Measurements from ENCODE around the gene RHOBTB3.

Gene RHOBTB3

GRCh38 chr5:95800553-95800952 is 69.4 kb downstream of the RHOBTB3 start:
- H3K9ac ChIP-seq (ENCODE audit: low read depth, low read length, poor library complexity, severe bottlenecking), result no peak overlapping the region
- peaks cover 13% of the 10 kb centered on the region for H3K4me1 ChIP-seq (ENCODE audit: insufficient read depth, low read length, poor library complexity, severe bottlenecking)
- H3F3A ChIP-seq (ENCODE audit: low read depth), result 0 out of 2 replicates have a peak, but pooled peaks cover 3% of the 10 kb centered on the region
- H3K27me3 ChIP-seq (ENCODE audit: insufficient read depth, low read length, poor library complexity, severe bottlenecking), result no peaks in the 10 kb centered on the region
- TF ChIP-seq CTCF (conservative IDR thresholded peaks at IDR 0.05; ENCODE audit: low read length) (no peak), EZH2phosphoT487 (IDR thresholded peaks at IDR 0.05; ENCODE audit: borderline replicate concordance) (no peak)
- no peaks in the 10 kb centered on the region for H3K9me3 ChIP-seq (ENCODE audit: insufficient read depth, low read depth, low read length)
- H3K9me2 ChIP-seq (replicated peaks; ENCODE audit: low read depth, low read length), result no peaks in the 10 kb centered on the region
- no peaks in the 10 kb centered on the region for H3K79me2 ChIP-seq (ENCODE audit: insufficient read depth, low read length)
- H2AFZ ChIP-seq (ENCODE audit: low read length), result no peak overlapping the region
- peaks cover 9% of the 10 kb centered on the region; the same call in 1 of the 2 replicates for H3K36me3 ChIP-seq (ENCODE audit: insufficient read depth, low read length)
- no peak overlapping the region for H3K4me3 ChIP-seq (ENCODE audit: low read length, poor library complexity, severe bottlenecking)
- no peaks in the 10 kb centered on the region for H4K20me1 ChIP-seq (ENCODE audit: insufficient read depth, low read length, poor library complexity, severe bottlenecking)
- H3K4me2 ChIP-seq (ENCODE audit: low read depth, low read length, poor library complexity, severe bottlenecking), result no peak overlapping the region

GRCh38 chr5:95801532-95801931 is 70.4 kb downstream of the RHOBTB3 start:
- H3K36me3 ChIP-seq (ENCODE audit: insufficient read depth, low read length), result peaks cover under 1% of the 10 kb centered on the region; the same call in 1 of the 2 replicates
- TF ChIP-seq EZH2phosphoT487 (IDR thresholded peaks at IDR 0.05; ENCODE audit: borderline replicate concordance) (no peak), CTCF (conservative IDR thresholded peaks at IDR 0.05; ENCODE audit: low read length) (no peak)

DNA sequence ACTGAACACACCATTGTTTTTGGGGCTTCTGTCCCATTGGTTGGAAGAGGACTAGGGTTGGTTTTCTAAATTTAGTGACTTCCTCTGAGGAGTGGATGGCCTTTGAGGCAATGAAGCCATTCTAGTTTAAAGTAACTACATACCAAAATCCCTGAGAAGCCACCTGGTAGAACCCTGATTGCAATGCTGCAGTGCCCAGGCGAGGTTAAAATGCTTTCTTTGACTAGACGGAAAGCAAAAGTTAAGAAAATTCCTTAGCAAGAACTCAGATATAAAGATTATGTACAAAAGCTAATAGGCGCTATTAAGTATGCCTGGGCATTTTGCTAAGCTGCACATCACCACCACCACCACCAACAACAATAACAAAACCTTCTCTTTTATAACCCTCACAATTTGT is 70.8 kb downstream of the RHOBTB3 start:
- peaks cover 13% of the 10 kb centered on the region for H3K4me1 ChIP-seq (ENCODE audit: insufficient read depth, low read length, poor library complexity, severe bottlenecking)
- H4K20me1 ChIP-seq (ENCODE audit: insufficient read depth, low read length, poor library complexity, severe bottlenecking), result no peaks in the 10 kb centered on the region
- no peaks in the 10 kb centered on the region for H3F3A ChIP-seq (ENCODE audit: low read depth)
- no peak overlapping the region for H3K4me2 ChIP-seq (ENCODE audit: low read depth, low read length, poor library complexity, severe bottlenecking)
- no peaks in the 10 kb centered on the region for H3K9me2 ChIP-seq (replicated peaks; ENCODE audit: low read depth, low read length)
- H3K9ac ChIP-seq (ENCODE audit: low read depth, low read length, poor library complexity, severe bottlenecking), result no peak overlapping the region
- no peak overlapping the region for H2AFZ ChIP-seq (ENCODE audit: low read length)
- H3K4me3 ChIP-seq (ENCODE audit: low read length, poor library complexity, severe bottlenecking), result no peak overlapping the region
- no peak for TF ChIP-seq CTCF (conservative IDR thresholded peaks at IDR 0.05; ENCODE audit: low read length)
- TF ChIP-seq EZH2phosphoT487 (IDR thresholded peaks at IDR 0.05; ENCODE audit: borderline replicate concordance), result no peak
- no peaks in the 10 kb centered on the region for H3K27me3 ChIP-seq (ENCODE audit: insufficient read depth, low read length, poor library complexity, severe bottlenecking)
- H3K36me3 ChIP-seq (ENCODE audit: insufficient read depth, low read length), result no peaks in the 10 kb centered on the region; the same call in 1 of the 2 replicates
- no peaks in the 10 kb centered on the region for H3K9me3 ChIP-seq (ENCODE audit: insufficient read depth, low read depth, low read length)
- no peaks in the 10 kb centered on the region for H3K79me2 ChIP-seq (ENCODE audit: insufficient read depth, low read length)

More at GRCh38 chr5:95801532-95801931, 70.4 kb downstream of the RHOBTB3 start:
- Histone ChIP-seq H3K4me1 (ENCODE audit: insufficient read depth, low read length, poor library complexity, severe bottlenecking) (peaks cover 13% of the 10 kb centered on the region), H2AFZ (ENCODE audit: low read length) (no peak overlapping the region), H3K9ac (ENCODE audit: low read depth, low read length, poor library complexity, severe bottlenecking) (no peak overlapping the region), H3K27me3 (ENCODE audit: insufficient read depth, low read length, poor library complexity, severe bottlenecking) (no peaks in the 10 kb centered on the region), H3F3A (ENCODE audit: low read depth) (no peaks in the 10 kb centered on the region), H3K9me3 (ENCODE audit: insufficient read depth, low read depth, low read length) (no peaks in the 10 kb centered on the region), H3K4me3 (ENCODE audit: low read length, poor library complexity, severe bottlenecking) (no peak overlapping the region), H3K4me2 (ENCODE audit: low read depth, low read length, poor library complexity, severe bottlenecking) (no peak overlapping the region), H4K20me1 (ENCODE audit: insufficient read depth, low read length, poor library complexity, severe bottlenecking) (no peaks in the 10 kb centered on the region), H3K79me2 (ENCODE audit: insufficient read depth, low read length) (no peaks in the 10 kb centered on the region), H3K9me2 (replicated peaks; ENCODE audit: low read depth, low read length) (no peaks in the 10 kb centered on the region)
